Smooth muscle cell (in vitro differentiated cells): ENCODE results near the gene ALB. TPM values are rescaled to one million over a fixed set of nuclear protein-coding genes. Genes with fewer than 3 reads are reported as not detected.
"Not testable (repeated sequence)": the region's sequence is repeated elsewhere in the genome, so short reads cannot be mapped to it uniquely, and the experiment has no call there.

Experiments
- DNase-seq: peaks from one replicate; lab custom pipeline; 2025; ENCODE audit not compliant: unreplicated experiment; lab: John Stamatoyannopoulos, UW
- H2AFZ ChIP-seq: fragments of 200-600 bp; sonication (generic); 2 replicates; pipeline ENCODE4 v1.6.0; 2016; ENCODE audit warnings: antibody characterized with exemption, low read depth, mild to moderate bottlenecking
- H3F3A ChIP-seq: fragments of 200-600 bp; sonication (generic); 2 replicates; pipeline ENCODE4 v1.6.0; 2017; ENCODE audit warnings: antibody characterized with exemption, low read depth
- H3K27ac ChIP-seq: fragments of 200-600 bp; sonication (generic); 2 replicates; pipeline ENCODE4 v1.5.1; 2016; ENCODE audit warnings: low read depth, mild to moderate bottlenecking
- H3K27me3 ChIP-seq: fragments of 200-600 bp; sonication (generic); 2 replicates; pipeline ENCODE4 v1.6.1; 2016; ENCODE audit warnings: low read depth, mild to moderate bottlenecking
- H3K36me3 ChIP-seq: fragments of 200-600 bp; sonication (generic); 2 replicates; pipeline ENCODE4 v1.5.1; 2016; ENCODE audit warnings: low read depth
- H3K4me1 ChIP-seq: fragments of 200-600 bp; sonication (generic); 2 replicates; pipeline ENCODE4 v1.5.1; 2016; ENCODE audit warnings: low read depth
- H3K4me2 ChIP-seq: fragments of 200-600 bp; sonication (generic); 2 replicates; pipeline ENCODE4 v1.6.0; 2016; ENCODE audit warnings: mild to moderate bottlenecking
- H3K4me3 ChIP-seq: fragments of 200-600 bp; sonication (generic); 2 replicates; pipeline ENCODE4 v1.5.1; 2016; ENCODE audit warnings: mild to moderate bottlenecking
- H3K79me2 ChIP-seq: fragments of 200-600 bp; sonication (generic); 2 replicates; pipeline ENCODE4 v1.6.0; 2016; ENCODE audit warnings: low read depth, mild to moderate bottlenecking
- H3K9ac ChIP-seq: fragments of 200-600 bp; sonication (generic); 2 replicates; pipeline ENCODE4 v1.6.0; 2016; ENCODE audit warnings: low read depth
- H3K9me3 ChIP-seq: fragments of 200-600 bp; sonication (generic); replicated peaks from 2 replicates; pipeline ENCODE4 v1.5.1; 2016; ENCODE audit warnings: low read depth
- H4K20me1 ChIP-seq: fragments of 200-600 bp; sonication (generic); 2 replicates; pipeline ENCODE4 v1.6.0; 2016; ENCODE audit warnings: low read depth
- CTCF ChIP-seq: fragments of 200-600 bp; sonication (generic); IDR thresholded peaks from 2 replicates; pipeline ENCODE4 v1.5.1; 2017; ENCODE audit warnings: borderline replicate concordance, mild to moderate bottlenecking, antibody characterized with exemption; ENCODE audit not compliant: insufficient read depth, poor library complexity, severe bottlenecking
- WGBS: methylation state at CpG from one replicate; pipeline ENCODE4 v1.1.7; 2016; ENCODE audit warnings: low lambda C conversion rate; 5-methylcytosine and 5-hydroxymethylcytosine counted together
- polyA plus RNA-seq: library from polyadenylated mRNA; unstranded; fragments of >200 nt; fragmentation: Nextera tagmentation; extraction: Ambion mirVana; gene quantifications from 2 replicates; pipeline ENCODE4 v1.2.1, GENCODE V29; 2016
- total RNA-seq: library from RNA; depleted of rRNA; stranded (reverse); fragments of >200 nt; gene quantifications from 2 replicates; pipeline ENCODE4 v1.2.3, GENCODE V29; 2014

Gene ALB
- total RNA-seq (0.85 and 1.5 TPM in 2 replicates), polyA plus RNA-seq (4.8 and 6.2 TPM in 2 replicates)

GRCh38 chr4:73404042-73404441 lies at the start of gene ALB:
Gene ALB (plus strand): TSS chr4:73404287. CDS start chr4:73404328, 41 bp downstream.
- no peak within 1 kb of the TSS for H3K4me3 ChIP-seq
- no peak within 1 kb of the TSS for H3K9ac ChIP-seq
- H4K20me1 ChIP-seq = no peaks in the 10 kb centered on the region
- 96% methylated on average over 7 of the region's 7 CpGs for WGBS
- no peak within 1 kb of the TSS for H3K27ac ChIP-seq
- no peaks in the 10 kb centered on the region for H3K4me1 ChIP-seq
- H3K79me2 ChIP-seq = no peaks in the 10 kb centered on the region
- no peak within 1 kb of the TSS for H3K4me2 ChIP-seq
- no peaks in the 10 kb centered on the region for H3K36me3 ChIP-seq
- no peaks in the 10 kb centered on the region for H3K27me3 ChIP-seq
- no peak for TF ChIP-seq CTCF
- no peak for DNase-seq
- H2AFZ ChIP-seq = no peak within 1 kb of the TSS
- H3F3A ChIP-seq = no peaks in the 10 kb centered on the region
- no peaks in the 10 kb centered on the region for H3K9me3 ChIP-seq

- H3K27me3 ChIP-seq, H2AFZ ChIP-seq, H4K20me1 ChIP-seq, DNase-seq, H3K9me3 ChIP-seq, H3K27ac ChIP-seq, H3K36me3 ChIP-seq, H3K9ac ChIP-seq, H3K4me2 ChIP-seq, H3K4me1 ChIP-seq, H3K4me3 ChIP-seq, H3K79me2 ChIP-seq, H3F3A ChIP-seq: not testable (repeated sequence)
- 87% methylated on average over 1 of the region's 1 CpG for WGBS
These were observed 46.9 kb upstream of the ALB start for GRCh38 chr4:73357174-73357573.

GRCh38 chr4:73369506-73370199 lies 34.4 kb upstream of the ALB start:
- 92% methylated on average over 8 of the region's 8 CpGs for WGBS

GRCh38 chr4:73375328-73375741 lies 28.8 kb upstream of the ALB start:
- H2AFZ ChIP-seq = no peak overlapping the region
- H3K4me2 ChIP-seq = no peak overlapping the region
- WGBS = 83% methylated on average over 1 of the region's 1 CpG
- no peaks in the 10 kb centered on the region for H3K9me3 ChIP-seq
- H3K4me3 ChIP-seq = no peak overlapping the region
- DNase-seq = no peak
- TF ChIP-seq CTCF = no peak
- H3K27ac ChIP-seq = no peak overlapping the region
- no peaks in the 10 kb centered on the region for H3K4me1 ChIP-seq
- no peaks in the 10 kb centered on the region for H3K27me3 ChIP-seq
- no peaks in the 10 kb centered on the region for H3K79me2 ChIP-seq
- no peak overlapping the region for H3K9ac ChIP-seq
- H3K36me3 ChIP-seq = no peaks in the 10 kb centered on the region
- no peaks in the 10 kb centered on the region for H4K20me1 ChIP-seq
- H3F3A ChIP-seq = no peaks in the 10 kb centered on the region

More at GRCh38 chr4:73369506-73370199, 34.4 kb upstream of the ALB start:
- not testable (repeated sequence) for H3F3A ChIP-seq, H2AFZ ChIP-seq, H3K4me3 ChIP-seq, H3K9ac ChIP-seq, H3K36me3 ChIP-seq, H3K9me3 ChIP-seq, DNase-seq, H3K27me3 ChIP-seq, H4K20me1 ChIP-seq, H3K27ac ChIP-seq, H3K4me2 ChIP-seq, H3K79me2 ChIP-seq, H3K4me1 ChIP-seq
